Stimulated activated CD4-positive, alpha-beta T cell treated with anti-CD3 and anti-CD28 coated beads, TNF-alpha, amount 100 ng/mL, for 4 hours (primary cell): ENCODE results near the gene HECTD1.
"Not testable (repeated sequence)": the region's sequence is repeated elsewhere in the genome, so short reads cannot be mapped to it uniquely, and the experiment has no call there.

ENCODE experiments used
- DNase-seq, 3 experiments: peaks; one replicate each; pipeline ENCODE4 v3.0.0-alpha.2; 2020; ENCODE audit warnings: low read depth in 3 of 3

HECTD1 gene

DNA sequence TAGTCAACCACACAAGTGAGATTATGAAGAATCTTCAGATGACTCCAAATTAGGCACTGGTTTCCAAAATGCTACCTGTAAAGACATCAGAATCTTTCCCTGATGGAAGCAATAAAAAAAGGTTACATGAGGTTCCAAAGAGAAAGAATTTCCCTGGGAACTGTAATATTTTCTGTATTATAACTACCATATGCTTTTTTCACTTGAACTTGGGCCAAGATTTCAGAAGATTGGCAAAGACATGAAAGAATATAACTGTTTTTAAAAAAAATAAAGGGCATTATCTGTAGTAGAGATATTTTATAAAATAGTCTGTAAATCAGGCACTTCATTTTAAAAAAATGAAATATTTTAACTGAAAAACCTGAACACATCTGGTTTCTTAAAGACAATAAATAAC lies 12.9 kb downstream of the HECTD1 start:
- no peak for DNase-seq

DNA sequence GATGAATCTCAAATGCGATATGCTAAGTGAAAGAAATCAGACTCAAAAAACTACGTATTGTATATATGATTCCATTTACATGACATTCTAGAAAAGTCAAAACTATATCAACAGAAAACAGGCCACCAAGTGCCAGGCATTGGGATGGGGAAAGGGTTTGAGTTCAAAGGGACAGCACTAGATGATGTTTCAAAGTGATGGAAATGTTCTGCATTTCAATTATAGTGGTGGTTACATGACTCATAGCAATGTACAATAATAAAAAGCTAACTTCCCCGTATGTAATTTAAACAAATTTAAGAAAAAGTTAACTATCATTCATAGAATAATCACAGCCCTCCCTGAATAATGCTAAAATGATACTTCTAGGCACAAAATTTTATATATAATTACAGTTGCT lies 13.5 kb downstream of the HECTD1 start:
- no peak for DNase-seq

DNA sequence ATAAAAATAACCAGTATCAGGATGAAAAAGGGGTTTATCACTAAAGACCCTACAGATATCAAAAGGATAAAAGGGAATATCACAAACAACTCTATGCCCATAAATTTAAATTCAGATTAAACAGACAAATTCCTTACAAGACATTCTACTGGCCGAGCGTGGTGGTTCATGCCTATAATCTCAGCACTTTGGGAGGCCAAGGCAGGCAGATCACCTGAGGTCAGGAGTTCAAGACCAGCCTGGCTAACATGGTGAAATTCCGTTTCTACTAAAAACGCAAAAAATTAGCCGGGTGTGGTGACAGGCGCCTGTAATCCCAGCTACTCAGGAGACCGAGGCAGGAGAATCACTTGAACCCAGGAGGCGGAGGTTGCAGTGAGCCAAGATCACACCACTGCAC lies 15.0 kb downstream of the HECTD1 start:
- DNase-seq = not testable (repeated sequence)

- no peak for DNase-seq
Observed at GRCh38 chr14:31190717-31191263, 16.8 kb downstream of the HECTD1 start.

DNA sequence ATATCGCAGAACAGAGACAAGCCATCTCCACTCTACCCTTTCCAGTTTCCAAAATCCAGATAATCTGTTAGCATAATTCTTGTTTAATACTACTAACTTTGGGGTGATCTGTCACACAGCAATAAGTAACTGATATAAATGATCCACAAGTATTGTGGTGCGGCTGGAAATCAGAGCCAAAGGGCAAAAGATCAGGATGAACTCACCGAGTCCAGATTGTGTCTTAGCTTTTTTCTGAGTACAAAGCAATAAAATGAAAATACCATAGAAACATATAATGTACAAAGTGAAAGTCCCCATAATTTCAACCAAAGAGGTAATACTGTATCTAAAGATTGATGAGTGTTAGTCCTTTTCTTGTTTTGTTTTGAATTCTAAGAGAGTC lies 17.4 kb downstream of the HECTD1 start:
- no peak for DNase-seq

DNA sequence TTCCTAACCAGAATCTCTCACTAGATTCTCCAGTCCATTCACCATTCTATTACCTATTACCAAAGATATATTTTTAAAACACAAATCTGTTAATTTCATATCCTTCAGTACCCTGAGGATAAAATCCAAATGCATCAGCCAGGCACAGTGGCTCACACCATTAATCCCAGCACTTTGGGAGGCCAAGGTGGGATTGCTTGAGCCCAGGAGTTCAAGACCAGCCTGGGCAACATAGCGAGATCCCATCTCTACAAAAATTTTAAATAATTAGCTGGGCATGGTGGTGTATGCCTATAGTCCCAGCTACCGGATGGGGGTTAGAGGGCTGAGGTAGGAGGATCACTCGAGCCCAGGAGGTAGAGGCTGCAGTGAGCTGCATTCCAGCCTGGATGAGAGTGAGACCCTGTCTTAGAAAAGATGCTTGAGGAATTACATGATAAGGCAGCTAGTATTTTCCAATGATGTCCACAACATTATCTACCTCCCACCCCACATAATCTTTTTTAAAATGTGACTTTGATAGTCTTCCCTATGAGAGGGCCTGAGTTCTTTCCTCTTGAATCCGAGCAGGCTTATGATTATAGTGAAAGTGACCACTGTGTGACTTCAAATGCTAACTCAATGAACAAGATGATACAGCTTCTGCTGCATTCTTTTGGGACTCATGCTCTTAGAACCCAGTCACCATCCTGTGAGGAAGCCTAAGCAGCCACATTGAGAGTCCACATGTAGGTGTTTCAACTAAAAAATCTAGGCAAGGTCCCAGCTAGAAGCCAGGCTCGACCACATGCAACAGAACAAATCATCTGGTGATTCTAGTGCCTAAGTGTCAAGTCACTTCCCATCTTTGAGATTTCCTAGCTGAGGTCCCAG lies 18.0 kb downstream of the HECTD1 start:
- no peak for DNase-seq

- no peak for DNase-seq
Observed at GRCh38 chr14:31188744-31189143, 18.8 kb downstream of the HECTD1 start.

DNA sequence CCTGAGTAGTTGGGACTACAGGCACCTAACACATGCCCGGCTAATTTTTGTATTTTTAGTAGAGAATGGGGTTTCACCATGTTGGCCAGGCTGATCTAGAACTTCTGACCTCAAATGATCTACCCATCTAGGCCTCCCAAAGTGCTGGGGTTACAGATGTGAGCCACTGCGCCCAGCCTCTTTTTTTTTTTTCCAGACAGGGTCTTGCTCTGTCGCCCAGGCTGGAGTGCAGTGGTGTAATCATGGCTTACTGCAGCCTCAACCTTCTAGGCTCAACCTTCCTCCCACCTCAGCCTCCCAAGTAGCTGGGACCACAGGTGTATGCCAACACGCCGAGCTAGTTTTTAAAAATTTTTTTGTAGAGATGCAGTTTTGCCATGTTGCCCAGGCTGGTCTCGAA lies 25.6 kb downstream of the HECTD1 start:
- DNase-seq = not testable (repeated sequence)

GRCh38 chr14:31181271-31181670 lies 26.3 kb downstream of the HECTD1 start:
- no peak for DNase-seq

DNA sequence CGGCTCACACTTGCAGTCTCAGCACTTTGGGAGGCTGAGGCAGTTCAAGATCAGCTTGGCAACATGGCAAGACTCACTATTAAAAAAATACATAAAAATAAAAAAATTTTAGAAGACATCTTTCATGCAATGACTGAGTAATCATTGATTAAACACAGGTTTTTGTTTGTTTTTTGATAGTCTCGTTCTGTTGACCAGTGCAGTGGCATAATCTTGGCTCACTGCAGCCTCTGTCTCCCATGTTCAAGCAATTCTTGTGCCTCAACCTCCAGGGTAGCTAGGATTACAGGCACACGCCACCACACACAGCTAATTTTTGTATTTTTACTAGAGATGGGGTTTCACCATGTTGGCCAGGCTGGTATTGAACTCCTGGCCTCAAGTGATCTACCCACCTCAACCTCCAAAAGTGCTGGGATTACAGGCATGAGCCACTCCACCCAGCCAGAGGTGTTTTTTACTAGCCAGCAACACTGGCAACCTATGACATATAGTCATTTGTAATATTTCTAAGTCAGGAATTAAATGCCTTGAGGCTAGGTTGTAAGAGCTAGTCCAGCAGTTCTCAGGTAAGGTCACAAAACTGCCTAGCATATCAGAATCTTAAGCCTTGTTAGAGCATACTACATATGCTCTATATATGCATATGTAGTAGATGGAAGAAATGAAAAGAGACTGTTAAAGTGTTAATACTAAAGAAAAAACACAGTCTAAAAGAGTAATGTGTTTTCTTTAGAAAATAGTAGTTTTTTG lies 27.1 kb downstream of the HECTD1 start:
- DNase-seq = no peak

GRCh38 chr14:31174433-31174832 lies 33.2 kb downstream of the HECTD1 start:
- DNase-seq = no peak

DNA sequence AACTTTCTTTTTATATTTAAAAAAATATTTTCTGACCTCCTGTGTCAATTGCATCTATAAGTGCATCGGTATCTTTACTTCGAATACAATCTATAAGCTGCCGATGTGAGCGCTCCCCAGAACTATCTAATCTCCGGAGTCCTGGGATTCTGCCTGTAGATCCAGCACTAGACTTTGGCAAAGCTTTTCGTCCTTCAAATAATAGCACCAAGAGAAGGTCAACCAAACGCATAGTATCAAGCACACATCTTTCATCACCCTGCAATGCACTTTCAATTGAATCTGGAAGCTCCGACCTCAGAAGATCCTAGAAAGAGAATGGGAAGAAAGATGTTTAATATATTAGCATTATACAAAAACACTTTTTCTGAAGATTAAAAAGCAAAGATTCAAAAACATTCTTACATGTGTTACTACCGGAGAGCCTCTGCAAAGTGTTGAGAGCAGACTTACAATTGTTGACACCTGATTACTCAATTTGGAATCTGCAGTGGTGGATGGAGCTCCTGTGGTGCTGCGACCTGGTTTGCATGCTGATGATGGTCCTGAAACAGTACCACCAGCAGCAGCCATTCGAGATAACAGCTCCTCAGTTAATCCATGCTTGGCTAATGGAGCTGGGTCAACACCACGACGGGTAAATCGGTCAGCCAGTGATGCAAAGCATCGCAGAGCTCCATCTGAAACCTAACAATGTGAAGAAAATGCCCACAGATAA lies 34.3 kb downstream of the HECTD1 start:
- no peak for DNase-seq

- DNase-seq = no peak
Observed at GRCh38 chr14:31172084-31172483, 35.5 kb downstream of the HECTD1 start.

DNA sequence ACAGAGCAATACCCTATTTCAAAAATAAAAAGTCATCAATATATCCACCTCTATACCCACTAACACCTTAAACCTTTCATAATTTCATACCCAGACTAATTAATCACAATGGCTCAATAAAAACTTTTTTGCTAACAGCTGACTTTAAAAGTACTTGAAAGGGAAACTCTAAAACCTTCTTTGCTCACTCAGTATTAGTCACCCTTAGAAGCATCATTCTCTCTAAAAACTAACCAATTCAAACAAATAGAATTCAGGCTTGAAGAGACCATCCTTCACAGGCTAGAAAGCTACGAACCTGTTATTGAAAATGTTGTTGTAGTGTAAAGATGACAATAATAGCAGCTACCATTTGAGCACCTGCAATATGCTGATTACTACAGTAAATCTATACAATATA lies 37.2 kb downstream of the HECTD1 start:
- DNase-seq = no peak

- DNase-seq = no peak
Observed at GRCh38 chr14:31169877-31170276, 37.7 kb downstream of the HECTD1 start.

- no peak for DNase-seq
Observed at GRCh38 chr14:31167032-31167431, 40.6 kb downstream of the HECTD1 start.

GRCh38 chr14:31166271-31166561 lies 41.4 kb downstream of the HECTD1 start:
- no peak for DNase-seq

GRCh38 chr14:31164115-31164514 lies 43.5 kb downstream of the HECTD1 start:
- no peak for DNase-seq

- no peak for DNase-seq
Observed at GRCh38 chr14:31162910-31163649, 44.5 kb downstream of the HECTD1 start.

- no peak for DNase-seq
Observed at GRCh38 chr14:31161274-31161673, 46.3 kb downstream of the HECTD1 start.

- DNase-seq = no peak
Observed at GRCh38 chr14:31159682-31160296, 47.8 kb downstream of the HECTD1 start.
